Trophoblast cell (in vitro differentiated cells and primary cell): ENCODE data around the gene OPALIN.

ENCODE experiments used
- DNase-seq, 2 donors: peaks; one replicate each; pipeline ENCODE4 v3.0.0-alpha.2; 2016
- H2AFZ ChIP-seq: 2 replicates; pipeline ENCODE4 v1.6.1; 2013; ENCODE audit warnings: low read length, moderate library complexity, mild to moderate bottlenecking; ENCODE audit not compliant: insufficient read depth, poor library complexity
- H2AK5ac ChIP-seq: 2 replicates; pipeline ENCODE4 v1.6.1; 2013; ENCODE audit warnings: mild to moderate bottlenecking, low read length
- H2BK120ac ChIP-seq: 2 replicates; pipeline ENCODE4 v1.6.1; 2013; ENCODE audit warnings: low read length, mild to moderate bottlenecking, moderate library complexity; ENCODE audit not compliant: insufficient read depth, poor library complexity
- H2BK12ac ChIP-seq: 2 replicates; pipeline ENCODE4 v1.6.1; 2013; ENCODE audit warnings: mild to moderate bottlenecking, low read length, moderate library complexity
- H2BK5ac ChIP-seq: 2 replicates; pipeline ENCODE4 v1.6.1; 2013; ENCODE audit warnings: low read length, low read depth, moderate library complexity, mild to moderate bottlenecking; ENCODE audit not compliant: poor library complexity
- H3K14ac ChIP-seq: 2 replicates; pipeline ENCODE4 v1.6.1; 2013; ENCODE audit warnings: mild to moderate bottlenecking, low read length
- H3K18ac ChIP-seq: 2 replicates; pipeline ENCODE4 v1.6.1; 2013; ENCODE audit warnings: mild to moderate bottlenecking, low read length
- H3K23ac ChIP-seq: 2 replicates; pipeline ENCODE4 v1.6.1; 2013; ENCODE audit warnings: low read length
- H3K27ac ChIP-seq: 2 replicates; pipeline ENCODE4 v1.5.1; 2013; ENCODE audit warnings: low read depth, mild to moderate bottlenecking, inconsistent platforms, low read length, moderate library complexity
- H3K27me3 ChIP-seq: 2 replicates; pipeline ENCODE4 v1.6.1; 2013; ENCODE audit warnings: inconsistent platforms, mild to moderate bottlenecking, low read length, moderate library complexity; ENCODE audit not compliant: insufficient read depth
- H3K36me3 ChIP-seq, 2 experiments: 1 replicate in 1 of 2; 2 replicates in 1 of 2; pipeline ENCODE4 v1.6.1; 2013; ENCODE audit warnings: low read length in 2 of 2, mild to moderate bottlenecking in 2 of 2, moderate library complexity in 1 of 2; ENCODE audit not compliant: insufficient read depth in 2 of 2, control insufficient read depth in 1 of 2
- H3K4ac ChIP-seq: 2 replicates; pipeline ENCODE4 v1.6.1; 2013; ENCODE audit warnings: low read depth, mild to moderate bottlenecking, low read length, moderate library complexity
- H3K4me1 ChIP-seq, 2 experiments: 1 replicate in 1 of 2; 2 replicates in 1 of 2; pipeline ENCODE4 v1.6.1; 2013; ENCODE audit warnings: low read length in 2 of 2, mild to moderate bottlenecking in 2 of 2, moderate library complexity in 1 of 2; ENCODE audit not compliant: insufficient read depth in 2 of 2, control insufficient read depth in 1 of 2
- H3K4me2 ChIP-seq: 2 replicates; pipeline ENCODE4 v1.6.1; 2013; ENCODE audit warnings: inconsistent platforms, mild to moderate bottlenecking, low read length, moderate library complexity
- H3K4me3 ChIP-seq: 2 replicates; pipeline ENCODE4 v1.5.1; 2013; ENCODE audit warnings: mild to moderate bottlenecking, low read depth, low read length, inconsistent platforms
- H3K79me1 ChIP-seq: one replicate; pipeline ENCODE4 v1.6.1; 2013; ENCODE audit warnings: low read length
- H3K79me2 ChIP-seq: 2 replicates; pipeline ENCODE4 v1.6.1; 2013; ENCODE audit warnings: low read length, mild to moderate bottlenecking; ENCODE audit not compliant: control insufficient read depth, insufficient read depth, poor library complexity
- H3K9ac ChIP-seq: 2 replicates; pipeline ENCODE4 v1.6.1; 2013; ENCODE audit warnings: mild to moderate bottlenecking, low read length
- H3K9me3 ChIP-seq: 2 replicates; pipeline ENCODE4 v1.6.1; 2013; ENCODE audit warnings: low read depth, mild to moderate bottlenecking, control low read depth, inconsistent platforms, low read length; ENCODE audit not compliant: insufficient read depth
- H4K12ac ChIP-seq: 2 replicates; pipeline ENCODE4 v1.6.1; 2013; ENCODE audit warnings: low read depth, mild to moderate bottlenecking, low read length, moderate library complexity
- H4K8ac ChIP-seq: 2 replicates; pipeline ENCODE4 v1.6.1; 2013; ENCODE audit warnings: low read depth, mild to moderate bottlenecking, low read length, moderate library complexity
- H4K91ac ChIP-seq: one replicate; pipeline ENCODE4 v1.6.1; 2013; ENCODE audit warnings: low read depth, mild to moderate bottlenecking, low read length, moderate library complexity
- WGBS: extraction: QIAGEN DNeasy Blood & Tissue Kit; methylation state at CpG from one replicate; pipeline ENCODE4 v1.1.7; 2013; ENCODE audit warnings: missing lambda C conversion rate; ENCODE audit not compliant: insufficient read length, insufficient coverage; ENCODE audit errors: extremely low coverage; 5-methylcytosine and 5-hydroxymethylcytosine counted together

Gene OPALIN

GRCh38 chr10:96357038-96357620, 1.7 kb downstream of the OPALIN start:
- no peak overlapping the region for H2BK12ac ChIP-seq
- H4K91ac ChIP-seq = no peak overlapping the region
- no peak overlapping the region for H3K27ac ChIP-seq
- no peaks in the 10 kb centered on the region for H3K79me2 ChIP-seq
- no peak overlapping the region for H4K8ac ChIP-seq
- no peak overlapping the region for H2AFZ ChIP-seq
- H3K4me1 ChIP-seq = no peaks in the 10 kb centered on the region
- peak overlapping the region; percentile 18 for H3K4me3 ChIP-seq
- no peak overlapping the region for H2BK5ac ChIP-seq
- H3K36me3 ChIP-seq = no peaks in the 10 kb centered on the region
- no peak overlapping the region for H4K12ac ChIP-seq
- WGBS = no CpG with 5 or more reads among the region's 8 CpGs
- H3K27me3 ChIP-seq = no peaks in the 10 kb centered on the region
- H2BK120ac ChIP-seq = no peak overlapping the region
- no peak for DNase-seq
- H3K4ac ChIP-seq = no peak overlapping the region
- no peak overlapping the region for H3K14ac ChIP-seq
- no peak overlapping the region for H3K23ac ChIP-seq
- no peaks in the 10 kb centered on the region for H3K79me1 ChIP-seq
- no peak overlapping the region for H3K9ac ChIP-seq
- H3K18ac ChIP-seq = no peak overlapping the region
- no peak overlapping the region for H2AK5ac ChIP-seq
- H3K4me2 ChIP-seq = no peak overlapping the region
- H3K9me3 ChIP-seq = peaks cover 2% of the 10 kb centered on the region

GRCh38 chr10:96352582-96352981, 6.2 kb downstream of the OPALIN start:
- no peak overlapping the region for H2BK5ac ChIP-seq
- H3K79me1 ChIP-seq = no peaks in the 10 kb centered on the region
- no peak overlapping the region for H3K4ac ChIP-seq
- no peak overlapping the region for H4K8ac ChIP-seq
- H3K4me2 ChIP-seq = no peak overlapping the region
- no peaks in the 10 kb centered on the region for H3K79me2 ChIP-seq
- no peaks in the 10 kb centered on the region for H3K9me3 ChIP-seq
- no peak overlapping the region for H3K9ac ChIP-seq
- H4K12ac ChIP-seq = no peak overlapping the region
- H3K27ac ChIP-seq = no peak overlapping the region
- H2AK5ac ChIP-seq = no peak overlapping the region
- WGBS = no CpG with 5 or more reads among the region's 4 CpGs
- no peaks in the 10 kb centered on the region for H3K27me3 ChIP-seq
- H3K18ac ChIP-seq = no peak overlapping the region
- no peak overlapping the region for H3K23ac ChIP-seq
- no peak overlapping the region for H3K14ac ChIP-seq
- no peaks in the 10 kb centered on the region for H3K36me3 ChIP-seq
- no peak overlapping the region for H2BK12ac ChIP-seq
- no peak overlapping the region for H2AFZ ChIP-seq
- H3K4me3 ChIP-seq = no peak overlapping the region
- DNase-seq = no peak
- H2BK120ac ChIP-seq = no peak overlapping the region
- no peak overlapping the region for H4K91ac ChIP-seq
- no peaks in the 10 kb centered on the region for H3K4me1 ChIP-seq

- Histone ChIP-seq H3K4ac (no peak overlapping the region), H3K9ac (no peak overlapping the region), H3K4me1 (no peaks in the 10 kb centered on the region), H3K18ac (no peak overlapping the region), H3K14ac (no peak overlapping the region), H2BK120ac (no peak overlapping the region), H3K27me3 (no peaks in the 10 kb centered on the region), H3K79me2 (no peaks in the 10 kb centered on the region), H4K8ac (no peak overlapping the region), H3K79me1 (no peaks in the 10 kb centered on the region), H2BK5ac (no peak overlapping the region), H3K27ac (no peak overlapping the region), H2BK12ac (no peak overlapping the region), H4K12ac (no peak overlapping the region), H2AK5ac (no peak overlapping the region), H3K23ac (no peak overlapping the region), H3K4me2 (no peak overlapping the region), H4K91ac (no peak overlapping the region), H2AFZ (no peak overlapping the region), H3K9me3 (no peaks in the 10 kb centered on the region), H3K4me3 (no peak overlapping the region), H3K36me3 (no peaks in the 10 kb centered on the region)
- DNase-seq = no peak
Observed at GRCh38 chr10:96352027-96352426, 6.8 kb downstream of the OPALIN start.

GRCh38 chr10:96346295-96346694, 12.5 kb downstream of the OPALIN start:
- Histone ChIP-seq H3K36me3 (no peaks in the 10 kb centered on the region), H2BK120ac (no peak overlapping the region), H3K27me3 (no peaks in the 10 kb centered on the region), H2AK5ac (no peak overlapping the region), H4K8ac (no peak overlapping the region), H3K79me2 (no peaks in the 10 kb centered on the region), H3K9me3 (peaks cover 2% of the 10 kb centered on the region), H3K4ac (no peak overlapping the region), H3K27ac (no peak overlapping the region), H3K23ac (no peak overlapping the region), H3K4me3 (no peak overlapping the region), H3K9ac (no peak overlapping the region), H3K18ac (no peak overlapping the region), H2AFZ (no peak overlapping the region), H2BK12ac (no peak overlapping the region), H3K79me1 (no peaks in the 10 kb centered on the region), H3K4me2 (no peak overlapping the region), H4K12ac (no peak overlapping the region), H4K91ac (no peak overlapping the region), H3K14ac (no peak overlapping the region), H3K4me1 (no peaks in the 10 kb centered on the region), H2BK5ac (no peak overlapping the region)
- no CpG with 5 or more reads among the region's 1 CpG for WGBS
- DNase-seq = no peak
